Astrocyte (in vitro differentiated cells and primary cell): Measurements from ENCODE around the gene FUT2. TPM values are rescaled to one million over a fixed set of nuclear protein-coding genes. Genes with fewer than 3 reads are reported as not detected.
A peak's percentile ranks its signal among the peaks of the same experiment; 100 is the strongest.

Source experiments
- DNase-seq: peaks from one replicate; pipeline ENCODE4 v3.0.0-alpha.2; 2010; ENCODE audit warnings: low read depth
- FAIRE-seq: peaks from 2 replicates; lab custom pipeline; 2011; peaks lifted over from hg19 to GRCh38; lab: Jason Lieb, UNC
- H2AFZ ChIP-seq: 2 replicates; pipeline ENCODE4 v1.6.0; 2012; ENCODE audit warnings: low read depth, low read length, inconsistent platforms
- H3K27ac ChIP-seq: 2 replicates; pipeline ENCODE4 v1.5.1; 2011; ENCODE audit warnings: low read depth, low read length, inconsistent platforms
- H3K27me3 ChIP-seq: 2 replicates; pipeline ENCODE4 v1.6.0; 2011; ENCODE audit warnings: low read length, inconsistent platforms; ENCODE audit not compliant: insufficient read depth
- H3K36me3 ChIP-seq: 2 replicates; pipeline ENCODE4 v1.5.1; 2011; ENCODE audit warnings: low read length, inconsistent platforms; ENCODE audit not compliant: insufficient read depth
- H3K4me1 ChIP-seq: 2 replicates; pipeline ENCODE4 v1.5.1; 2011; ENCODE audit warnings: low read length, inconsistent platforms; ENCODE audit not compliant: insufficient read depth
- H3K4me2 ChIP-seq: 2 replicates; pipeline ENCODE4 v1.6.0; 2012; ENCODE audit warnings: low read length, inconsistent platforms
- H3K4me3 ChIP-seq: 2 replicates; pipeline ENCODE4 v1.5.1; 2011; ENCODE audit warnings: low read depth, mild to moderate bottlenecking, low read length, inconsistent platforms; ENCODE audit not compliant: insufficient read depth
- H3K79me2 ChIP-seq: 2 replicates; pipeline ENCODE4 v1.6.0; 2012; ENCODE audit warnings: mild to moderate bottlenecking, low read length, inconsistent platforms; ENCODE audit not compliant: insufficient read depth
- H3K9ac ChIP-seq: 2 replicates; pipeline ENCODE4 v1.6.0; 2012; ENCODE audit warnings: mild to moderate bottlenecking, low read length, inconsistent platforms
- H3K9me3 ChIP-seq: 2 replicates; pipeline ENCODE4 v1.5.1; 2012; ENCODE audit warnings: low read depth, mild to moderate bottlenecking, low read length, inconsistent platforms; ENCODE audit not compliant: insufficient read depth
- H4K20me1 ChIP-seq: 2 replicates; pipeline ENCODE4 v1.6.0; 2012; ENCODE audit warnings: low read length, inconsistent platforms; ENCODE audit not compliant: insufficient read depth
- H3K27ac Mint-ChIP-seq: one replicate; pipeline ENCODE4 v1.8.0; 2021; ENCODE audit warnings: mild to moderate bottlenecking, mixed read lengths; ENCODE audit not compliant: unreplicated experiment
- H3K27me3 Mint-ChIP-seq: one replicate; pipeline ENCODE4 v1.8.0; 2021; ENCODE audit warnings: low read depth, mixed read lengths; ENCODE audit not compliant: unreplicated experiment
- H3K36me3 Mint-ChIP-seq: one replicate; pipeline ENCODE4 v1.8.0; 2021; ENCODE audit warnings: low read depth, mixed read lengths; ENCODE audit not compliant: unreplicated experiment
- H3K4me1 Mint-ChIP-seq: one replicate; pipeline ENCODE4 v1.8.0; 2021; ENCODE audit warnings: low read depth, mixed read lengths; ENCODE audit not compliant: unreplicated experiment
- H3K4me3 Mint-ChIP-seq: one replicate; pipeline ENCODE4 v1.8.0; 2021; ENCODE audit warnings: mild to moderate bottlenecking, moderate library complexity, mixed read lengths; ENCODE audit not compliant: unreplicated experiment
- H3K9me3 Mint-ChIP-seq: one replicate; pipeline ENCODE4 v1.8.0; 2021; ENCODE audit warnings: mild to moderate bottlenecking, mixed read lengths; ENCODE audit not compliant: unreplicated experiment
- EZH2 ChIP-seq: IDR thresholded peaks from 2 replicates; pipeline ENCODE4 v1.6.1; 2012; ENCODE audit warnings: mild to moderate bottlenecking, low read length, inconsistent platforms; ENCODE audit not compliant: insufficient read depth
- total RNA-seq: library from RNA; stranded (reverse); gene quantifications from 2 replicates; pipeline ENCODE4 v1.2.1, GENCODE V29; 2021
- TF ChIP-seq, protein P1 (sequence below): IDR thresholded peaks from 2 replicates; pipeline ENCODE4 v1.5.1; 2011; ENCODE audit warnings: low read depth, mild to moderate bottlenecking, inconsistent platforms, low read length, moderate library complexity; ENCODE audit not compliant: insufficient read depth

Gene FUT2
- total RNA-seq, 1 donor from 2014 or later, result not detected

DNA sequence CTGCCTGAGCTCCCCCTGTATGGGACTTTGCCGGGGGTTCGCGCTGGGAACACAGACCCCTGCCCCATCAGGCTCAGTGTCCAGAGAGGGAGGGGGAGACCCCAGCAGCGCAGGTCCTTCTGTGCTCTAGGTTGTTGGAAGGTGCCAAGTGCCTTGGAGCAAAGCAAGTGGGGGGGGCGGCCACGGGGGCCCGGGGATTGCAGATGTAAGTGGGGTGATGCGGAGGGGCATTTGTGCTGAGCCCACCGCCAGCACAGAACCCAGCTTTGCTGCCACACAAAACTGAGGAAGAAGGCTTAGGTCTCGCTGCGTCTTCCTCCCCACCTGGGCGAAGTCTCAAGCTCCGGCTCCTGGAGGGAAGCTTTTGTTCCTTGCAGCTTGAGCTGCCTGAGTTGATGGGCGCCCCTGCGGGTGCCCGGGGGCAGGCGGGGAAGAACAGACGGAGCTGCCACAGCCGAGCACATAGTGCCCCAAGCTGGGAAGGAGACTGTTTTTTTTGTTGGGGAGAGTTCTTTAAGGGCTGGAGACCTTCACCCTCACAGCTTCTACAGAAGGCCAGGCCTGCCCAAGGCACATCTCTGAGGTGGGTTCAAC lies 21.5 kb upstream of the FUT2 start:
- no peaks in the 10 kb centered on the region for H3K9me3 Mint-ChIP-seq
- Histone ChIP-seq H4K20me1 (no peaks in the 10 kb centered on the region), H3K4me3 (no peak overlapping the region), H3K27ac (no peak overlapping the region), H3K9me3 (peaks cover 3% of the 10 kb centered on the region), H3K4me2 (no peak overlapping the region), H3K4me1 (no peaks in the 10 kb centered on the region), H2AFZ (no peak overlapping the region), H3K9ac (no peak overlapping the region), H3K36me3 (no peaks in the 10 kb centered on the region), H3K79me2 (no peaks in the 10 kb centered on the region), H3K27me3 (peaks cover 3% of the 10 kb centered on the region)
- DNase-seq, result no peak
- no peak for TF ChIP-seq EZH2
- TF ChIP-seq, protein P1, sequence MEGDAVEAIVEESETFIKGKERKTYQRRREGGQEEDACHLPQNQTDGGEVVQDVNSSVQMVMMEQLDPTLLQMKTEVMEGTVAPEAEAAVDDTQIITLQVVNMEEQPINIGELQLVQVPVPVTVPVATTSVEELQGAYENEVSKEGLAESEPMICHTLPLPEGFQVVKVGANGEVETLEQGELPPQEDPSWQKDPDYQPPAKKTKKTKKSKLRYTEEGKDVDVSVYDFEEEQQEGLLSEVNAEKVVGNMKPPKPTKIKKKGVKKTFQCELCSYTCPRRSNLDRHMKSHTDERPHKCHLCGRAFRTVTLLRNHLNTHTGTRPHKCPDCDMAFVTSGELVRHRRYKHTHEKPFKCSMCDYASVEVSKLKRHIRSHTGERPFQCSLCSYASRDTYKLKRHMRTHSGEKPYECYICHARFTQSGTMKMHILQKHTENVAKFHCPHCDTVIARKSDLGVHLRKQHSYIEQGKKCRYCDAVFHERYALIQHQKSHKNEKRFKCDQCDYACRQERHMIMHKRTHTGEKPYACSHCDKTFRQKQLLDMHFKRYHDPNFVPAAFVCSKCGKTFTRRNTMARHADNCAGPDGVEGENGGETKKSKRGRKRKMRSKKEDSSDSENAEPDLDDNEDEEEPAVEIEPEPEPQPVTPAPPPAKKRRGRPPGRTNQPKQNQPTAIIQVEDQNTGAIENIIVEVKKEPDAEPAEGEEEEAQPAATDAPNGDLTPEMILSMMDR, result no peak
- H3K36me3 Mint-ChIP-seq, result no peaks in the 10 kb centered on the region
- H3K4me3 Mint-ChIP-seq, result no peak overlapping the region
- H3K27ac Mint-ChIP-seq, result no peak overlapping the region
- H3K4me1 Mint-ChIP-seq, result no peaks in the 10 kb centered on the region
- no peak for FAIRE-seq
- H3K27me3 Mint-ChIP-seq, result peaks cover 34% of the 10 kb centered on the region

DNA sequence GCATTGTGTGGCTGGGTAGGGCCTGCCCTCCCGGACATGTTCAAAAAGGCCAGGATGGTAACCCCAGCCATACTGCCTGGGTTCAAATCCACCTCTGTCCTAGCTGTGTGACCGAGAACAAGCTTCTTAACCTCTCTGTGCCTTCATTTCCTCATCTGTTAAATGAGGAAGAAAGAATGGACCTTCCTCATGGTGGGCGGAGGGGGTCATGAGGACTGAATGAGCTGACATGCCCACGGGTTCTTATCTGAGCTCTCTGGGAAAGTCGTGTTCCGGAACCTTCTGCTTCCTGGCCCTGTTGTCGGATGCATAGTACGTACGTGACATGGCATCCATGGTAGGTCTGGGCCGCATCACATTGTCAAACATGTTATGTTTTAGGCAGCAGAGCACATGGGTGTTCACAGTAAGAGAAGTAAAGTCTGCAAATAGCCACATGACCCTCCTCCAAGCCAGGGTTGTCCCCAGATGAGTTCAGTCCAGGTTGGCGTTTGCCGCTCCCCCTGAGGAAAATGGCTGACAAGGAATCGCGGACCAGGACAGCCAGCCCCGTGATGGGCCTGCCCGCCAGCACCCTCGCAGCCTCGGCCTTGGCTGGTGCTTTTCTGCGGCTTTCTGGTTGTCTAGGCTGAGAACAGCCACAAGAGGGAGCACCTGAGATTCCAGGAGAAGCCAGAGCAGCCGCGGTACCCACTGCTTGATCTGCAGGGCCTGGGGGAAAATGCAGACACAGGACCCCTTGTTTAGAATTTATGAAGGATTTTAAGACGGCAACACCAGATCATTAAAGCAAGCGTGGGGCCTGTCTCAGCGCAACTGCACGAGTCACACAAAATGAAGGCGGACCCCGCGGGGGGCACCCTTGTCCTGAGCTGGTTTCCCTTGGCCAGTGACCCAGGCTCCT lies 20.6 kb upstream of the FUT2 start:
- Mint-ChIP-seq H3K27me3 (peaks cover 34% of the 10 kb centered on the region), H3K4me3 (no peak overlapping the region), H3K36me3 (no peaks in the 10 kb centered on the region), H3K9me3 (no peaks in the 10 kb centered on the region), H3K4me1 (no peaks in the 10 kb centered on the region), H3K27ac (peak overlapping the region; percentile 58)
- no peak overlapping the region for H3K4me3 ChIP-seq
- no peaks in the 10 kb centered on the region for H3K4me1 ChIP-seq
- TF ChIP-seq, protein P1, result peak; percentile 73
- TF ChIP-seq EZH2, result no peak
- H3K79me2 ChIP-seq, result no peaks in the 10 kb centered on the region
- no peaks in the 10 kb centered on the region for H4K20me1 ChIP-seq
- no peak overlapping the region for H3K9ac ChIP-seq
- DNase-seq, result peak; percentile 40
- peaks cover 3% of the 10 kb centered on the region for H3K27me3 ChIP-seq
- H3K27ac ChIP-seq, result no peak overlapping the region
- H3K9me3 ChIP-seq, result no peaks in the 10 kb centered on the region
- peak overlapping the region; percentile 57 for H2AFZ ChIP-seq
- FAIRE-seq, result peak; percentile 41
- H3K4me2 ChIP-seq, result no peak overlapping the region
- no peaks in the 10 kb centered on the region for H3K36me3 ChIP-seq
